Hepatic stellate cell (primary cell): ENCODE data around the gene TLK1.

Source experiments
- DNase-seq: peaks from one replicate; pipeline ENCODE4 v3.0.0; 2011; ENCODE audit warnings: low spot score

The TLK1 gene

GRCh38 chr2:170965446-170966225 lies 195.1 kb downstream of the TLK1 start:
- DNase-seq: no peak

DNA sequence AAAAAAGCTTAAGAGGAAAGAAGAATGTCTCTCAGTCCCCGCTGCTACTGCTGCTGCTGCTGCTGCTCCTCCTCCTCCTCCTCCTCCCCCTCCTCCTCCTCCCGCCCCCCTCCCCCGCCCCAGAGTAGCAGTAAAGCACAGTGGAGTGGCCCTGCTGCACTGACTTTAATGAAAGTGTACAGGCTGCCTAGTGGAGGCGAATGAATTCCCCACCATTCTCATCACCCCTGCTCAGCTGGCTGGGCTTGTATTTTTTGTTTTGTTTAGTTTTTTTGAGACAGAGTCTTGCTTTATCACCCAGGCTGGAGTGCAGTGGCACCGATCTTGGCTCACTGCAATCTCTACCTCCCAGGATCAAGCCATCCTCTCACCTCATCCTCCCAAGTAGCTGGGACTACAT lies 197.3 kb downstream of the TLK1 start:
- DNase-seq: no peak

DNA sequence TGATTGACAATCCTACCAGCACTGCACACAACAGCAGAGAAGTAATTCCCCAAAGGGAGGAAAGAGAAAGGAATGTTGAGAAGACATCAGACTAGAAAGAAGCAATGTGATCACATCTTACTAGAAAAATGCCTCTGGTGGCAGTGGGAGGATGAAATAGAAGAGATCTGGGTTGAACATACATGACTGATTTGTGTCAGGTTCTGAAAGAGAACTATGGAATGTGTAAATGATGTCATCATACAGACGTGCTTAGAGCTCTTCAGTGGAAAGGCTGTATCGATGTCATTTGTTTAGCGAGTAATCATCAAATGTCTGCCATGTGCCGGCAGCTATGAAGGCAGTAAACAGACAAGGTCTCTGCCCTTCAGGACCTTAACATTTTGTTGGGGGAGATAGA lies 206.8 kb downstream of the TLK1 start:
- DNase-seq: no peak

GRCh38 chr2:170950221-170950761 lies 210.4 kb downstream of the TLK1 start:
- DNase-seq: no peak

- DNase-seq: no peak
These were observed 211.3 kb downstream of the TLK1 start for GRCh38 chr2:170949415-170949814.

DNA sequence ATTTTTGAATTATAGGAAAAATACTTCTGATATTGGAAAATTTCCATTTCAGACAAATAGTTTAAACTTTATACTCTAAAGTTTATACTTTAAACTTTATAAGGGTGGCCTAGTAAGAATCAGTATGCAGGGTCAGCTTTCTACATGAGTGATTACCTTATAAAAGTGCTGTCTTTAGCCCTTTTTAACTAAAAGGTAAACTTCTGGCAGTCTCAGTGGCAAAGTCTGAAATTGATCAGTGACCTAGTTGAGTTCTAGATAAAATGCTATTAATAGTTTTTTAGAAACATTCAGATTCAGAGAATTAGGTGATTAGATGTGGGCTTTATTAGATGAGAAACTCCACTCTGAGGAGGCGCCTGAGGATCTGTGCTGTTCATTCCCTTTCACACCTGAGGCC lies 216.1 kb downstream of the TLK1 start:
- no peak for DNase-seq

- DNase-seq: no peak
These were observed 217.1 kb downstream of the TLK1 start for GRCh38 chr2:170943596-170943995.

- no peak for DNase-seq
These were observed 217.7 kb downstream of the TLK1 start for GRCh38 chr2:170943041-170943440.

GRCh38 chr2:170942615-170943014 lies 218.1 kb downstream of the TLK1 start:
- DNase-seq: no peak
